GM23248 (cell line): ENCODE measurements around the gene GNPTG. TPM values are rescaled to one million over a fixed set of nuclear protein-coding genes. Genes with fewer than 3 reads are reported as not detected.
"Not testable (repeated sequence)": the region's sequence is repeated elsewhere in the genome, so short reads cannot be mapped to it uniquely, and the experiment has no call there.

Experiments used
- DNase-seq: peaks from one replicate; pipeline ENCODE4 v3.0.0-alpha.2; 2015
- H2AFZ ChIP-seq: fragments of 200-600 bp; sonication (generic); 2 replicates; pipeline ENCODE4 v1.6.1; 2016; ENCODE audit warnings: antibody characterized with exemption
- H3F3A ChIP-seq: fragments of 200-600 bp; sonication (generic); 2 replicates; pipeline ENCODE4 v1.6.1; 2016; ENCODE audit warnings: mild to moderate bottlenecking, antibody characterized with exemption, mixed run types; ENCODE audit not compliant: insufficient read depth
- H3K27ac ChIP-seq: fragments of 200-600 bp; sonication (generic); 2 replicates; pipeline ENCODE4 v1.5.1; 2016; ENCODE audit warnings: mild to moderate bottlenecking
- H3K27me3 ChIP-seq: fragments of 200-600 bp; sonication (generic); replicated peaks from 2 replicates; pipeline ENCODE4 v1.6.1; 2016; ENCODE audit warnings: mild to moderate bottlenecking; ENCODE audit not compliant: insufficient read depth
- H3K36me3 ChIP-seq: fragments of 200-600 bp; sonication (generic); 2 replicates; pipeline ENCODE4 v1.6.1; 2016; ENCODE audit warnings: low read depth, mild to moderate bottlenecking
- H3K4me1 ChIP-seq: fragments of 200-600 bp; sonication (generic); 2 replicates; pipeline ENCODE4 v1.6.1; 2016; ENCODE audit warnings: mild to moderate bottlenecking; ENCODE audit not compliant: insufficient read depth
- H3K4me2 ChIP-seq: fragments of 200-600 bp; sonication (generic); one replicate; pipeline ENCODE4 v1.6.1; 2016; ENCODE audit warnings: mild to moderate bottlenecking; ENCODE audit not compliant: unreplicated experiment
- H3K4me3 ChIP-seq: fragments of 200-600 bp; sonication (generic); 2 replicates; pipeline ENCODE4 v1.5.1; 2016; ENCODE audit warnings: mild to moderate bottlenecking
- H3K79me2 ChIP-seq: fragments of 200-600 bp; sonication (generic); 2 replicates; pipeline ENCODE4 v1.6.1; 2016; ENCODE audit warnings: mild to moderate bottlenecking; ENCODE audit not compliant: insufficient read depth
- H3K9ac ChIP-seq: fragments of 200-600 bp; sonication (generic); 2 replicates; pipeline ENCODE4 v1.6.1; 2016; ENCODE audit warnings: mild to moderate bottlenecking
- H3K9me2 ChIP-seq: fragments of 200-600 bp; sonication (generic); 2 replicates; pipeline ENCODE4 v1.6.1; 2016; ENCODE audit warnings: mixed run types, mild to moderate bottlenecking, moderate library complexity; ENCODE audit not compliant: insufficient read depth
- H3K9me3 ChIP-seq: fragments of 200-600 bp; sonication (generic); one replicate; pipeline ENCODE4 v1.6.1; 2017; ENCODE audit warnings: low read depth
- H4K20me1 ChIP-seq: fragments of 200-600 bp; sonication (generic); 2 replicates; pipeline ENCODE4 v1.6.0; 2016; ENCODE audit not compliant: insufficient read depth
- EZH2 ChIP-seq: fragments of 200-600 bp; sonication (generic); IDR thresholded peaks from 2 replicates; pipeline ENCODE4 v1.6.1; 2018; ENCODE audit warnings: antibody characterized with exemption, mild to moderate bottlenecking; ENCODE audit not compliant: insufficient read depth, poor library complexity, severe bottlenecking
- EZH2phosphoT487 ChIP-seq: fragments of 200-600 bp; sonication (generic); IDR thresholded peaks from 2 replicates; pipeline ENCODE4 v1.6.1; 2018; ENCODE audit warnings: antibody characterized with exemption, moderate library complexity, mild to moderate bottlenecking, low read depth; ENCODE audit not compliant: insufficient read depth
- WGBS, 2 experiments: methylation state at CpG; one replicate each; pipeline ENCODE4 v1.1.6; 2015 to 2017; ENCODE audit warnings: low lambda C conversion rate in 2 of 2, low coverage in 1 of 2; ENCODE audit errors: missing lambda C conversion rate in 2 of 2; 5-methylcytosine and 5-hydroxymethylcytosine counted together
- in situ Hi-C: fragments of 300-500 bp; cut with MboI; formaldehyde crosslinking; loops from 2 replicates; pipeline ENCODE4 v1.15.0; 2020
- polyA plus RNA-seq: library from polyadenylated mRNA; unstranded; fragments of >200 nt; fragmentation: Nextera tagmentation; extraction: Ambion mirVana; gene quantifications from 2 replicates; pipeline ENCODE4 v1.2.1, GENCODE V29; 2016
- total RNA-seq: library from RNA; depleted of rRNA; stranded (reverse); fragments of >200 nt; shearing (Covaris generic); gene quantifications from 2 replicates; pipeline ENCODE4 v1.2.3, GENCODE V29; 2014

GNPTG gene
- total and polyA plus RNA-seq, 2 experiments from 2014 or later = 85.8 to 99.9 TPM

- Histone ChIP-seq H4K20me1 (no peaks in the 10 kb centered on the region), H3K4me2 (no peak overlapping the region), H3K9me2 (no peaks in the 10 kb centered on the region), H3F3A (no peaks in the 10 kb centered on the region), H3K79me2 (no peaks in the 10 kb centered on the region), H3K36me3 (no peaks in the 10 kb centered on the region; the same call in 1 of the 2 replicates), H3K4me3 (no peak overlapping the region), H2AFZ (no peak overlapping the region), H3K9me3 (no peaks in the 10 kb centered on the region), H3K27me3 (no peaks in the 10 kb centered on the region), H3K27ac (no peak overlapping the region), H3K4me1 (no peaks in the 10 kb centered on the region), H3K9ac (no peak overlapping the region)
- TF ChIP-seq EZH2phosphoT487 = no peak
- no peak for TF ChIP-seq EZH2
- WGBS, 2 experiments = 74 to 83% methylated on average over 11 to 17 of the region's 17 CpGs
- no peak for DNase-seq
- in situ Hi-C loops = no loop called here
These were observed 25.3 kb upstream of the GNPTG start for GRCh38 chr16:1326391-1326790.

- no peak for DNase-seq
- Histone ChIP-seq H3K9ac (no peak overlapping the region), H3K27ac (no peak overlapping the region), H3K9me2 (no peaks in the 10 kb centered on the region), H3F3A (no peaks in the 10 kb centered on the region), H3K4me2 (no peak overlapping the region), H3K4me3 (no peak overlapping the region), H3K27me3 (peaks cover 4% of the 10 kb centered on the region; the same call in 1 of the 2 replicates), H3K79me2 (no peaks in the 10 kb centered on the region), H3K4me1 (no peaks in the 10 kb centered on the region), H2AFZ (no peak overlapping the region), H3K9me3 (no peaks in the 10 kb centered on the region), H3K36me3 (no peaks in the 10 kb centered on the region; the same call in 1 of the 2 replicates), H4K20me1 (no peaks in the 10 kb centered on the region)
- 80 to 90% methylated on average over 11 to 16 of the region's 17 CpGs for WGBS, 2 experiments
- TF ChIP-seq EZH2 = no peak
- in situ Hi-C loops = no loop called here
These were observed 24.6 kb upstream of the GNPTG start for GRCh38 chr16:1326946-1327618.

GRCh38 chr16:1327619-1327947, 24.1 kb upstream of the GNPTG start:
- Histone ChIP-seq H3K4me3 (no peak overlapping the region), H3K9me3 (no peaks in the 10 kb centered on the region), H3K36me3 (no peaks in the 10 kb centered on the region), H3K4me2 (no peak overlapping the region), H3K4me1 (no peaks in the 10 kb centered on the region), H3K9ac (no peak overlapping the region), H3F3A (no peaks in the 10 kb centered on the region), H3K79me2 (no peaks in the 10 kb centered on the region), H3K9me2 (no peaks in the 10 kb centered on the region), H3K27me3 (peaks cover 9% of the 10 kb centered on the region), H3K27ac (no peak overlapping the region), H2AFZ (no peak overlapping the region), H4K20me1 (no peaks in the 10 kb centered on the region)
- in situ Hi-C loops = no loop called here
- no peak for DNase-seq
- 45% methylated on average over 5 of the region's 5 CpGs for WGBS, 2 experiments
- TF ChIP-seq EZH2 (no peak), EZH2phosphoT487 (no peak)

DNA sequence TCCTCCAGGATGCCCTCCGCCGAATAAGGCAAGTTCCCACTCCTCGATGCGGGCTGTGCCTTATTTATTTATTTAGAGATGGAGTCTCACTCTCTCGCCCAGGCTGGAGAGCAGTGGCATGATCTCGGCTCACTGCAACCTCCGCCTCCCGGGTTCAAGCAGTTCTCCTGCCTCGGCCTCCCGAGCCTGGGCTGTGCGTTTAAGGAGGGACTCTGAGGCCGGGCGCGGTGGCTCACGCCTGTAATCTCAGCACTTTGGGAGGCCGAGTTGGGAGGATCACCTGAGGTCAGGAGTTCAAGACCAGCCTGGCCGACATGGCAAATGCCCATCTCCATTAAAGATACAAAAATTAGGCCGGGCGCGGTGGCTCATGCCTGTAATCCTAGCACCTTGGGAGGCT, 23.6 kb upstream of the GNPTG start:
- H4K20me1 ChIP-seq, in situ Hi-C loops: not testable (repeated sequence)

DNA sequence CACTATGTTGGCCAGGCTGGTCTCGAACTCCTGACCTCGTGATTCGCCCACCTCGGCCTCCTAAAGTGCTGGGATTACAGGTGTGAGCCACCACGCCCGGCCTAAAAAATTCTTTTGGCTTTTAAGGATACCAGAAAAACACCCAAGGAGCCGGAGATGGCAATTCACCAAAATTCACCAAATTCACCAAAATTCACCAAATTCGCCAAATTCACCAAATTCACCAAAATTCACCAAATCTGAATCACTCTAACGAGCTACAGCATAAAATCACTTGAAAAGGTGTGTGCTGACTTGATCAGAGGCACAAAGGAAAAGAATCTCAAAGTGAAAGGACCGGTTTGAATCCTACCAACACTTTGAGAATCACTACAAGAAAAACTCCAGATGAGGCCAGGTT, 22.8 kb upstream of the GNPTG start:
- H3K4me1 ChIP-seq, in situ Hi-C loops: not testable (repeated sequence)
- WGBS, 2 experiments = 91 to 93% methylated on average over 10 of the region's 10 CpGs

More for the DNA sequence above, 23.6 kb upstream of the GNPTG start:
- not testable (repeated sequence) for DNase-seq, H3K4me3 ChIP-seq, H3K9me2 ChIP-seq, H3K27ac ChIP-seq, H3K36me3 ChIP-seq, H2AFZ ChIP-seq, H3K9me3 ChIP-seq, H3K4me1 ChIP-seq, H3K4me2 ChIP-seq, H3K79me2 ChIP-seq, H3F3A ChIP-seq, H3K9ac ChIP-seq
- H3K27me3 ChIP-seq = peaks cover 14% of the 10 kb centered on the region
- 88% methylated on average over 20 of the region's 20 CpGs for WGBS, 2 experiments

More for the DNA sequence above, 22.8 kb upstream of the GNPTG start:
- H3K27ac ChIP-seq, H3F3A ChIP-seq, H3K9ac ChIP-seq, H4K20me1 ChIP-seq, H3K79me2 ChIP-seq, H3K4me3 ChIP-seq, H3K9me2 ChIP-seq, H2AFZ ChIP-seq, H3K9me3 ChIP-seq, DNase-seq, H3K36me3 ChIP-seq, H3K4me2 ChIP-seq: not testable (repeated sequence)
- peaks cover 19% of the 10 kb centered on the region for H3K27me3 ChIP-seq
